Kidney epithelial cell (primary cell): ENCODE results near the gene AGBL4. TPM values are rescaled to one million over a fixed set of nuclear protein-coding genes. Genes with fewer than 3 reads are reported as not detected.

Experiments used
- DNase-seq: peaks from one replicate; pipeline ENCODE4 v3.0.0-alpha.2; 2010; ENCODE audit warnings: low read depth
- H3K27me3 ChIP-seq: 2 replicates; pipeline ENCODE4 v1.6.0; 2011; ENCODE audit warnings: low read length; ENCODE audit not compliant: control insufficient read depth, insufficient read depth
- H3K36me3 ChIP-seq: 2 replicates; pipeline ENCODE4 v1.5.1; 2011; ENCODE audit warnings: low read length; ENCODE audit not compliant: control insufficient read depth, insufficient read depth
- H3K4me3 ChIP-seq: 2 replicates; pipeline ENCODE4 v1.5.1; 2011; ENCODE audit warnings: low read depth, mild to moderate bottlenecking, control low read depth, low read length
- CTCF ChIP-seq: IDR thresholded peaks from 2 replicates; pipeline ENCODE4 v1.5.1; 2011; ENCODE audit warnings: mild to moderate bottlenecking, moderate library complexity, low read length, control low read depth, inconsistent platforms; ENCODE audit not compliant: insufficient read depth, poor library complexity, severe bottlenecking
- total RNA-seq: library from RNA; depleted of rRNA; stranded (reverse); fragments of >200 nt; gene quantifications from 2 replicates; pipeline ENCODE4 v1.2.3, GENCODE V29; 2015

The AGBL4 gene
- total RNA-seq, 1 donor from 2014 or later, result not detected

GRCh38 chr1:48851638-48852037 is 1172.1 kb downstream of the AGBL4 start:
- DNase-seq, result no peak
- no peak for TF ChIP-seq CTCF
- no peaks in the 10 kb centered on the region for H3K27me3 ChIP-seq
- no peaks in the 10 kb centered on the region for H3K36me3 ChIP-seq
- H3K4me3 ChIP-seq, result no peak overlapping the region

GRCh38 chr1:48848035-48848434 is 1175.7 kb downstream of the AGBL4 start:
- Histone ChIP-seq H3K36me3 (no peaks in the 10 kb centered on the region), H3K4me3 (no peak overlapping the region), H3K27me3 (no peaks in the 10 kb centered on the region)
- TF ChIP-seq CTCF, result no peak
- DNase-seq, result no peak

GRCh38 chr1:48846441-48846840 is 1177.3 kb downstream of the AGBL4 start:
- DNase-seq, result no peak
- no peak for TF ChIP-seq CTCF
- Histone ChIP-seq H3K36me3 (no peaks in the 10 kb centered on the region), H3K27me3 (no peaks in the 10 kb centered on the region), H3K4me3 (no peak overlapping the region)

GRCh38 chr1:48844187-48844586 is 1179.6 kb downstream of the AGBL4 start:
- Histone ChIP-seq H3K36me3 (no peaks in the 10 kb centered on the region), H3K4me3 (no peak overlapping the region), H3K27me3 (no peaks in the 10 kb centered on the region)
- no peak for TF ChIP-seq CTCF
- DNase-seq, result no peak

- Histone ChIP-seq H3K36me3 (no peaks in the 10 kb centered on the region), H3K27me3 (no peaks in the 10 kb centered on the region), H3K4me3 (no peak overlapping the region)
- TF ChIP-seq CTCF, result no peak
- DNase-seq, result no peak
Observed at GRCh38 chr1:48841966-48842365, 1181.8 kb downstream of the AGBL4 start.

GRCh38 chr1:48841461-48841860 is 1182.3 kb downstream of the AGBL4 start:
- Histone ChIP-seq H3K27me3 (no peaks in the 10 kb centered on the region), H3K36me3 (no peaks in the 10 kb centered on the region), H3K4me3 (no peak overlapping the region)
- TF ChIP-seq CTCF, result no peak
- no peak for DNase-seq
